ENCODE results near the gene TP53I11. TPM values are rescaled to one million over a fixed set of nuclear protein-coding genes. Genes with fewer than 3 reads are reported as not detected.

The TP53I11 gene
- total RNA-seq, 3 donors from 2014 or later (not counting 1 experiment from before 2014, with no cell fraction given) = 3.7 to 13.9 (median 9.2) TPM

- intact Hi-C loops (cut with micrococcal nuclease) = no loop called here
- WGBS (ENCODE audit: insufficient coverage) = 64% methylated on average over 3 of the region's 3 CpGs
- H3K27ac Mint-ChIP-seq = no peak overlapping the region
- Histone ChIP-seq H3K9me3 (ENCODE audit: control insufficient read depth, insufficient read depth, low read length) (no peaks in the 10 kb centered on the region), H3K36me3 (ENCODE audit: control insufficient read depth, insufficient read depth, low read length) (no peaks in the 10 kb centered on the region), H3K27me3 (ENCODE audit: control insufficient read depth, insufficient read depth, low read length) (no peaks in the 10 kb centered on the region), H3K4me1 (ENCODE audit: control insufficient read depth, insufficient read depth, low read length) (peaks cover 75% of the 10 kb centered on the region), H3K4me3 (ENCODE audit: low read length) (no peak overlapping the region), H3K27ac (ENCODE audit: low read length) (no peak overlapping the region)
- H3K9me3 Mint-ChIP-seq = no peaks in the 10 kb centered on the region
- H3K27me3 Mint-ChIP-seq (ENCODE audit: low read depth in 2 of 2) = peaks cover 0 to 2% of the 10 kb centered on the region in 2 donors
- TF ChIP-seq CTCF (IDR thresholded peaks at IDR 0.05) = no peak
- ATAC-seq = no peak
- peak in 1 of 2 donors; percentile 7 for DNase-seq
- H3K4me3 Mint-ChIP-seq = no peak overlapping the region
- H3K4me1 Mint-ChIP-seq = peaks cover 43% of the 10 kb centered on the region in 2 donors
- H3K36me3 Mint-ChIP-seq = no peaks in the 10 kb centered on the region
These were observed 27.7 kb upstream of the TP53I11 start for GRCh38 chr11:44978274-44978960.

GRCh38 chr11:44977493-44977984 is 26.9 kb upstream of the TP53I11 start:
- Mint-ChIP-seq H3K4me3 (peak overlapping the region; percentile 64), H3K36me3 (no peaks in the 10 kb centered on the region), H3K9me3 (no peaks in the 10 kb centered on the region), H3K27ac (no peak overlapping the region), H3K4me1 (peaks cover 41 to 45% of the 10 kb centered on the region in 2 donors), H3K27me3 (ENCODE audit: low read depth in 2 of 2) (peaks cover 0 to 2% of the 10 kb centered on the region in 2 donors)
- no peaks in the 10 kb centered on the region for H3K36me3 ChIP-seq (ENCODE audit: control insufficient read depth, insufficient read depth, low read length)
- no peak for TF ChIP-seq CTCF (IDR thresholded peaks at IDR 0.05)
- H3K27me3 ChIP-seq (ENCODE audit: control insufficient read depth, insufficient read depth, low read length) = no peaks in the 10 kb centered on the region
- DNase-seq = peak in 1 of 2 donors; percentile 49
- 27% methylated on average over 7 of the region's 9 CpGs for WGBS (ENCODE audit: insufficient coverage)
- intact Hi-C loops (cut with micrococcal nuclease) = no loop called here
- peaks cover 77% of the 10 kb centered on the region for H3K4me1 ChIP-seq (ENCODE audit: control insufficient read depth, insufficient read depth, low read length)
- H3K27ac ChIP-seq (ENCODE audit: low read length) = no peak overlapping the region
- peak in 2 of 3 donors; percentile 38 to 44 for ATAC-seq
- no peaks in the 10 kb centered on the region for H3K9me3 ChIP-seq (ENCODE audit: control insufficient read depth, insufficient read depth, low read length)
- H3K4me3 ChIP-seq (ENCODE audit: low read length) = no peak overlapping the region

- Mint-ChIP-seq H3K27me3 (ENCODE audit: low read depth in 2 of 2) (peaks cover 0 to 2% of the 10 kb centered on the region in 2 donors), H3K4me3 (no peak overlapping the region), H3K9me3 (no peaks in the 10 kb centered on the region), H3K27ac (no peak overlapping the region), H3K36me3 (no peaks in the 10 kb centered on the region), H3K4me1 (peaks cover 39 to 45% of the 10 kb centered on the region in 2 donors)
- TF ChIP-seq CTCF (IDR thresholded peaks at IDR 0.05) = no peak
- DNase-seq (no peak), ATAC-seq (no peak)
- Histone ChIP-seq H3K9me3 (ENCODE audit: control insufficient read depth, insufficient read depth, low read length) (no peaks in the 10 kb centered on the region), H3K36me3 (ENCODE audit: control insufficient read depth, insufficient read depth, low read length) (no peaks in the 10 kb centered on the region), H3K4me1 (ENCODE audit: control insufficient read depth, insufficient read depth, low read length) (peaks cover 74% of the 10 kb centered on the region), H3K27me3 (ENCODE audit: control insufficient read depth, insufficient read depth, low read length) (no peaks in the 10 kb centered on the region), H3K27ac (ENCODE audit: low read length) (no peak overlapping the region), H3K4me3 (ENCODE audit: low read length) (no peak overlapping the region)
- 95% methylated on average over 5 of the region's 5 CpGs for WGBS (ENCODE audit: insufficient coverage)
- intact Hi-C loops (cut with micrococcal nuclease) = no loop called here
These were observed 25.9 kb upstream of the TP53I11 start for GRCh38 chr11:44976576-44976975.

All from natural killer cell (primary cell).